ENCODE results near the gene CLMN. TPM values are rescaled to one million over a fixed set of nuclear protein-coding genes. Genes with fewer than 3 reads are reported as not detected.

Gene CLMN
- total RNA-seq, 2 donors from 2014 or later = 105 to 131 TPM

DNA sequence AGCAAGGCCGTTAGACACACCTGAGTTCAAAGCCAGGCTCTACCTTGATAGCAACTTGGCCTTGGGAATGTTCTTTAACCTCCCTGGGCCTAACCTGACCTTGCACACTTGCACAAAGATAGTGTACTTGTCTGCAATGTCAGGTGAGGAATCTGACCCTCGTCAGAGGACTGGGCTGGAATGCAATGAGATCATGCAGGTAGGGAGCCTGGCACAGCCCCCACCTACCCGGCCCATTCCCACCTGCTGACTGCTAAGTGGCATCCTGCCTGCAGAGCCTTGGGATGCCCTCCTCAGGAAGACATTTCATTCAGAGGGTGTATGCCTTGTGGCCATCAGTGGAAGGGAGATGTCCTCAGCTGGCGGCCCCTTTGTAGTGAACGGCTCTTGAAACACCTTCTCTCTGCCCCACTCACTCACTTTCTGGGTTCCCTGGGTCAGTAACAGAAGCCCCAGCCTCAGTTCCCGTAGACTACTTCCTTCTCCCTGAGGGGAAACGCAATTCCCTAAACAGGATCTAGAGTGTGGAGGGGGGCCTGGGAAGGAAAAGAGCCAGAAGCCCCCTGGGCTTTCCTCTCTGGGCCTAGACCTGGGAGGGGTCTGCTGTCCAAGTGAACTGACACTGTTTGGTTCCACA, 94.3 kb downstream of the CLMN start:
- no peak overlapping the region for H3K27ac ChIP-seq
- no peak for DNase-seq

DNA sequence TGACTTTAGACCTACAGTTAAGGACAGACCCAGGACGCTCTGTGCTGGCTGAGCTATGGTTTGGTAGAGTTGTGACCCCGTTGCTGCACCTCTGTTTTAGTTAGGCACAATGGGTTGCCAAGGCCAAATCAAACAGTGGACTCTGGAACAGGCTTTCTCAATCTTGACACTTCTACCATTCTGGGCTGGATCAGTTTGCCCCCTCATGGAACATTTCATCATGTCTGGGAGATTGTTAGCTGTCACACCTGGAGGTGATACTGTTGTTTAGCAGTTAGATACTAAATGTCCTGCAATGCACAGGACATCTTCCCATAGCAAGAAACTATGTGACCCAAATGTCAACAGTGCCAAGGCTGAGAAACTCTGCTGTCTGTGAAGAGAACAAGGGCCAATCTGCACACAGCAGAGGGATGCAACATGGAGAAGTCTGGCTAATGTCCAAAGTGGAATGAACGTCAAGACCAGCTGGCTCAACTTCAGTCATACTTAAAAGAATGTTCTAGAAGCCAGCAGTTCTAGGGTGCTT, 96.8 kb downstream of the CLMN start:
- no peak overlapping the region for H3K9ac ChIP-seq (ENCODE audit: low read depth in 2 of 2, low read length in 2 of 2)
- H3K9me3 ChIP-seq = no peaks in the 10 kb centered on the region
- intact Hi-C loops (cut with DNase I) = no loop called here

More for the DNA sequence above, 94.3 kb downstream of the CLMN start:
- intact Hi-C loops (cut with DNase I) = no loop called here
- H3K27me3 ChIP-seq = no peaks in the 10 kb centered on the region
- no peak overlapping the region for H3K4me3 ChIP-seq
- H3K36me3 ChIP-seq = no peaks in the 10 kb centered on the region
- H3K9ac ChIP-seq (ENCODE audit: low read depth in 2 of 2, low read length in 2 of 2) = no peak overlapping the region
- H3K4me1 ChIP-seq = no peaks in the 10 kb centered on the region
- H3K9me3 ChIP-seq = no peaks in the 10 kb centered on the region
- TF ChIP-seq, protein P1, sequence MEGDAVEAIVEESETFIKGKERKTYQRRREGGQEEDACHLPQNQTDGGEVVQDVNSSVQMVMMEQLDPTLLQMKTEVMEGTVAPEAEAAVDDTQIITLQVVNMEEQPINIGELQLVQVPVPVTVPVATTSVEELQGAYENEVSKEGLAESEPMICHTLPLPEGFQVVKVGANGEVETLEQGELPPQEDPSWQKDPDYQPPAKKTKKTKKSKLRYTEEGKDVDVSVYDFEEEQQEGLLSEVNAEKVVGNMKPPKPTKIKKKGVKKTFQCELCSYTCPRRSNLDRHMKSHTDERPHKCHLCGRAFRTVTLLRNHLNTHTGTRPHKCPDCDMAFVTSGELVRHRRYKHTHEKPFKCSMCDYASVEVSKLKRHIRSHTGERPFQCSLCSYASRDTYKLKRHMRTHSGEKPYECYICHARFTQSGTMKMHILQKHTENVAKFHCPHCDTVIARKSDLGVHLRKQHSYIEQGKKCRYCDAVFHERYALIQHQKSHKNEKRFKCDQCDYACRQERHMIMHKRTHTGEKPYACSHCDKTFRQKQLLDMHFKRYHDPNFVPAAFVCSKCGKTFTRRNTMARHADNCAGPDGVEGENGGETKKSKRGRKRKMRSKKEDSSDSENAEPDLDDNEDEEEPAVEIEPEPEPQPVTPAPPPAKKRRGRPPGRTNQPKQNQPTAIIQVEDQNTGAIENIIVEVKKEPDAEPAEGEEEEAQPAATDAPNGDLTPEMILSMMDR (IDR thresholded peaks at IDR 0.05) = no peak

DNA sequence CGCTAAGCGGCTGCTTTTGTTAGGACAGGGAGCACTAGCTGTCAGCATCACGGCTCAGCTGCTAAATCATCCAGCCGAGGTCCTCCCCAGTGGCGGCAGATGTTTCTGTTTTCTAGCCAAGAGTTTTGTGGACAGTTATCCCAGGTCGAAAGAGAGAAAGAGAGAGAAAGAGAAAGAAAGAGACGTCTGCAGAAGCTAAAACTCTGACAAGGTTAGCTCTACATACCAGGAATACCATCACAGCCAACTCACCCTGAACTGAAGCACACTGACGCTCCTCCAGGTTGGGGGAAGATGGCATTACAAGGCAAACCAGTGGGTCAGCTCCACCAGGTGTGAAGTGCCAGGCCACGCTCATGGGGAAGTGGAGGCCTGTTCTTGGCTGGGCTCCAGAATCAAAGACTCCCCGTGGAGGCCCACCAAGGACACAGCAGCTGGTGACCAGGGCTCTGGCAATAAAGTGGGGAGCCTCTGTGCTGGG, 97.5 kb downstream of the CLMN start:
- intact Hi-C loops (cut with DNase I) = no loop called here

More for the DNA sequence above, 96.8 kb downstream of the CLMN start:
- Histone ChIP-seq H3K27ac (no peak overlapping the region), H3K4me1 (no peaks in the 10 kb centered on the region), H3K4me3 (no peak overlapping the region), H3K36me3 (no peaks in the 10 kb centered on the region), H3K27me3 (no peaks in the 10 kb centered on the region)
- no peak for DNase-seq
- TF ChIP-seq, protein P1 (IDR thresholded peaks at IDR 0.05) = no peak

GRCh38 chr14:95221531-95221930, 98.2 kb downstream of the CLMN start:
- no peaks in the 10 kb centered on the region for H3K27me3 ChIP-seq

More for the DNA sequence above, 97.5 kb downstream of the CLMN start:
- no peaks in the 10 kb centered on the region for H3K36me3 ChIP-seq
- TF ChIP-seq, protein P1 (IDR thresholded peaks at IDR 0.05) = no peak
- no peak overlapping the region for H3K4me3 ChIP-seq
- H3K9ac ChIP-seq (ENCODE audit: low read depth in 2 of 2, low read length in 2 of 2) = no peak overlapping the region
- H3K27me3 ChIP-seq = no peaks in the 10 kb centered on the region
- DNase-seq = no peak
- H3K4me1 ChIP-seq = no peaks in the 10 kb centered on the region
- H3K27ac ChIP-seq = no peak overlapping the region
- no peaks in the 10 kb centered on the region for H3K9me3 ChIP-seq

DNA sequence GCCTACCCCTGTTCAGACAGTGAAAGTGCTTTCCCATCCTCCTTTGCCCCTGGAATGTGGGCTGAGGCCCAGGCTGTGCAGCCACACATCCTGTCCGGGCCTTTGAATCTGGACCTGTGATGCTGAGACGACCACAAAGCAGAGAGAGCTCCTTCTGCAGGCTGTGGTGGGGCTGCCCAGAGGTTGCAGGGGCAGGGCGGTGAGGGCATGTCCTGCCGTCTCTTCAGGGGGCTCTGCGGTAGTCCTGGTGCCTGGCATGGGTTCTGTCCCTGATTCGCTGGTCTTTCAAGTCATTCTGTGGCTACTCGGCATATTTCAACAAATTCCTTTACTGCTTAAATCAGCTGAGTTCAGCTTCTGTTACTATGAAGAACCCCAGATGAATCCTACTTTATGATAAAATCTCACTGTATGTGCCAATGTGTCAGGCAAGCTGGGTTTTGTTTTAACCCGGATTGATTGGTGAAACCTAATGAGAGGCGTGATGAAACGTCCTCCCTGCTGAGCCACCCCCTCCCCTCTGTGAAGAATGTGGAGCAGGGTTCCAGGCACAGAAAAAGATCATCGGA, 99.0 kb downstream of the CLMN start:
- TF ChIP-seq, protein P1 (IDR thresholded peaks at IDR 0.05) = no peak
- Histone ChIP-seq H3K9me3 (no peaks in the 10 kb centered on the region), H3K4me1 (no peaks in the 10 kb centered on the region), H3K36me3 (no peaks in the 10 kb centered on the region), H3K4me3 (no peak overlapping the region), H3K9ac (ENCODE audit: low read depth in 2 of 2, low read length in 2 of 2) (no peak overlapping the region), H3K27me3 (no peaks in the 10 kb centered on the region), H3K27ac (no peak overlapping the region)
- intact Hi-C loops (cut with DNase I) = no loop called here
- DNase-seq = no peak

More at GRCh38 chr14:95221531-95221930, 98.2 kb downstream of the CLMN start:
- DNase-seq = no peak
- TF ChIP-seq, protein P1 (IDR thresholded peaks at IDR 0.05) = no peak
- Histone ChIP-seq H3K4me1 (no peaks in the 10 kb centered on the region), H3K36me3 (no peaks in the 10 kb centered on the region), H3K4me3 (no peak overlapping the region), H3K9ac (ENCODE audit: low read depth in 2 of 2, low read length in 2 of 2) (no peak overlapping the region), H3K9me3 (no peaks in the 10 kb centered on the region), H3K27ac (no peak overlapping the region)
- intact Hi-C loops (cut with DNase I) = no loop called here
